Prostate gland (tissue), 2 donors: ENCODE results near the gene DOP1B.

Source experiments
- POLR2A ChIP-seq: fragments of 450-650 bp; IDR thresholded peaks from one replicate; pipeline ENCODE4 v1.6.1; 2016; ENCODE audit warnings: antibody characterized with exemption, mild to moderate bottlenecking
- POLR2AphosphoS5 ChIP-seq: sonication (generic); formaldehyde crosslinking; IDR thresholded peaks from one replicate; pipeline ENCODE4 v1.6.1; 2017; ENCODE audit warnings: antibody characterized with exemption
- TF ChIP-seq, protein P1 (sequence below), 4 experiments: fragments of 200-600 bp in 2 of 4; fragments of 450-650 bp in 2 of 4; sonication (generic) in 2 of 4; IDR thresholded peaks; 1 replicate in 3 of 4; 2 replicates in 1 of 4; pipeline ENCODE4 v1.5.1; 2016 to 2019; ENCODE audit warnings: antibody characterized with exemption in 4 of 4, mild to moderate bottlenecking in 2 of 4, moderate library complexity in 2 of 4

DNA sequence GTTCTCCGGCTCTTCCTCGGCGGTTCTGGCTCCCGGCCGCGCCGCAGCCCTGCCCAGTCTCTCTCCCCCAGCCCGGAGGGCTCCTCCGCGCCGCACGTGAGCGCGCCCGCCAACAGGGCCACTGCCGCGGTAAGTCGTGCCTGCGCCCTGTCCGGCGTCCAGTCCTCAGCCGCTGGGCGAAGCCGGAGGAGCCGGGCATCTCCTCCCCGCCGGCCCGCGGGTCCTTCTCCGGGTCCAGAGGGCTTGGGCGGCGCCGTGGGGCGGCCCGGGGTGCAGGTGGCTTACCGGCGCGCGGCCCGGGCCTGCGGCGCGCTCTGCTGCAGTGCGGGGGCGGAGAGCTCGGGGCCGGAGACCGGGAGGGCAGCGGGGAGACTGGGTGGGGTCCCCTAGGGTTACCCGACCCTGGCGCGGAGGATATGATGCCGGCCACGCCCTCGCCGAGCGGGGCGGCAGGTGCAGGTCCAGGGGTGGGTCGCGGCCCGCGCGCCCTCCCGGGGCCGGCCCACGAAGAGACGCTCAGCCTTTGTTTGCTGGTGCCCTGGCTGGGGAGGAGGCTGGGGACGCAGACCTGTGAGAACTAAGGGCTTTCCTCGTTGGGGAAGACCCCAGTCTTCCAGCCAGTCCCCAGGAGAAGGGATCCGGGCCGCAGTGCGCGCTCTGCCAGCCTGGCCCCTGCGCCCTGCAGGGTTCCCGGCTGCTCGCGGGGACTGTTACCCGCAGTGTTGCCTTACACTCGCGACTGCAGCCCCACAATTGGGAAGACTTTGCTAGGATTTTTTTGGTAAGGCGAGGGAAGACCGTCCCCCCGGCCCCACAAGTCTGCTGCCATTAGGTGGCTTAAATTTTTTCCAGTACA, at the start of gene DOP1B:
- TF ChIP-seq, protein P1, sequence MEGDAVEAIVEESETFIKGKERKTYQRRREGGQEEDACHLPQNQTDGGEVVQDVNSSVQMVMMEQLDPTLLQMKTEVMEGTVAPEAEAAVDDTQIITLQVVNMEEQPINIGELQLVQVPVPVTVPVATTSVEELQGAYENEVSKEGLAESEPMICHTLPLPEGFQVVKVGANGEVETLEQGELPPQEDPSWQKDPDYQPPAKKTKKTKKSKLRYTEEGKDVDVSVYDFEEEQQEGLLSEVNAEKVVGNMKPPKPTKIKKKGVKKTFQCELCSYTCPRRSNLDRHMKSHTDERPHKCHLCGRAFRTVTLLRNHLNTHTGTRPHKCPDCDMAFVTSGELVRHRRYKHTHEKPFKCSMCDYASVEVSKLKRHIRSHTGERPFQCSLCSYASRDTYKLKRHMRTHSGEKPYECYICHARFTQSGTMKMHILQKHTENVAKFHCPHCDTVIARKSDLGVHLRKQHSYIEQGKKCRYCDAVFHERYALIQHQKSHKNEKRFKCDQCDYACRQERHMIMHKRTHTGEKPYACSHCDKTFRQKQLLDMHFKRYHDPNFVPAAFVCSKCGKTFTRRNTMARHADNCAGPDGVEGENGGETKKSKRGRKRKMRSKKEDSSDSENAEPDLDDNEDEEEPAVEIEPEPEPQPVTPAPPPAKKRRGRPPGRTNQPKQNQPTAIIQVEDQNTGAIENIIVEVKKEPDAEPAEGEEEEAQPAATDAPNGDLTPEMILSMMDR (IDR thresholded peaks at IDR 0.05), result no peak
- TF ChIP-seq POLR2AphosphoS5, result no peak
- peak; percentile 95 for TF ChIP-seq POLR2A
